Suprapubic skin (tissue), 3 donors: ENCODE results near the gene PTPRF.

ENCODE experiments used
- EP300 ChIP-seq: sonication (generic); formaldehyde crosslinking; IDR thresholded peaks from one replicate; pipeline ENCODE4 v1.6.1; 2017; ENCODE audit warnings: antibody characterized with exemption
- TF ChIP-seq, protein P1 (sequence below), 2 donors: fragments of 200-600 bp in 1 of 2; fragments of 450-650 bp in 1 of 2; sonication (generic) in 1 of 2; IDR thresholded peaks; one replicate each; pipeline ENCODE4 v1.5.1; 2016 to 2019; ENCODE audit warnings: antibody characterized with exemption in 2 of 2, mild to moderate bottlenecking in 1 of 2, moderate library complexity in 1 of 2

DNA sequence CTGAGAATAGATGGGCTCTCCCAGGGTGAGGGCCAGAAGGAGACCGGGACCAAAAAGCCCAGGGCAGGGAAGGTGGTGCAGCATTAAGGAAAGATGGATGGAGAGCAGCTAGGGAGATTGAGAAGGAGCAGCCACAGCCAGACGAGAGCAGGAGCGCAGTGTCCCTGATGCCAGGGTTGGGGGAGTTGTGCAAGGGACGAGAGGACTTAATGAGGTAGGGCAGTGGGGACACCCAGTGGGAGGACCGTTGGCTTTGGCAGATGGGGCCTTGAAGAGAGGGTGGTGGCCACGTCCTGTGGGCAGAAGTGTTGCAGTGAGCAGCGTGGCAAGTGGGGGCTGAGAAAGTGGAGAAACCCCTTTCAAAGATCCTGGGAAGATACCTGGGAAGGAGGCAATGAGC, 81.3 kb downstream of the PTPRF start:
- no peak for TF ChIP-seq EP300
- TF ChIP-seq, protein P1, sequence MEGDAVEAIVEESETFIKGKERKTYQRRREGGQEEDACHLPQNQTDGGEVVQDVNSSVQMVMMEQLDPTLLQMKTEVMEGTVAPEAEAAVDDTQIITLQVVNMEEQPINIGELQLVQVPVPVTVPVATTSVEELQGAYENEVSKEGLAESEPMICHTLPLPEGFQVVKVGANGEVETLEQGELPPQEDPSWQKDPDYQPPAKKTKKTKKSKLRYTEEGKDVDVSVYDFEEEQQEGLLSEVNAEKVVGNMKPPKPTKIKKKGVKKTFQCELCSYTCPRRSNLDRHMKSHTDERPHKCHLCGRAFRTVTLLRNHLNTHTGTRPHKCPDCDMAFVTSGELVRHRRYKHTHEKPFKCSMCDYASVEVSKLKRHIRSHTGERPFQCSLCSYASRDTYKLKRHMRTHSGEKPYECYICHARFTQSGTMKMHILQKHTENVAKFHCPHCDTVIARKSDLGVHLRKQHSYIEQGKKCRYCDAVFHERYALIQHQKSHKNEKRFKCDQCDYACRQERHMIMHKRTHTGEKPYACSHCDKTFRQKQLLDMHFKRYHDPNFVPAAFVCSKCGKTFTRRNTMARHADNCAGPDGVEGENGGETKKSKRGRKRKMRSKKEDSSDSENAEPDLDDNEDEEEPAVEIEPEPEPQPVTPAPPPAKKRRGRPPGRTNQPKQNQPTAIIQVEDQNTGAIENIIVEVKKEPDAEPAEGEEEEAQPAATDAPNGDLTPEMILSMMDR (IDR thresholded peaks at IDR 0.05) = no peak
